CD4-positive, alpha-beta T cell (primary cell): ENCODE data around the gene PIAS4. TPM values are rescaled to one million over a fixed set of nuclear protein-coding genes. Genes with fewer than 3 reads are reported as not detected.

ENCODE experiments used
- ATAC-seq: fragments of 200-7000 bp; cut with Tn5 transposase; one replicate; pipeline ENCODE4 v1.10.0; 2022; ENCODE audit warnings: mild to moderate bottlenecking; ENCODE audit not compliant: poor library complexity
- CTCF ChIA-PET: fragments of 350-600 bp; sonication (Branson Sonifier 250); formaldehyde crosslinking; loops from one replicate; lab custom pipeline; 2021; ENCODE audit warnings: antibody characterized with exemption, inconsistent platforms; lab: Charles Lee
- POLR2A ChIA-PET: fragments of 350-600 bp; sonication (Branson Sonifier 250); formaldehyde crosslinking; loops from one replicate; lab custom pipeline; 2021; ENCODE audit warnings: antibody characterized with exemption, inconsistent platforms; lab: Charles Lee
- DNase-seq, 14 experiments: peaks; one replicate each; pipeline ENCODE4 v3.0.0-alpha.2; 2013 to 2020; ENCODE audit warnings: mixed read lengths in 2 of 14
- H3K27ac ChIP-seq, 2 donors: one replicate each; pipeline versions ENCODE4 v1.5.1 to v1.7.0; 2013; ENCODE audit warnings: low read length in 2 of 2, low read depth in 1 of 2, mild to moderate bottlenecking in 1 of 2
- H3K27me3 ChIP-seq, 2 experiments: 1 replicate in 1 of 2; 2 replicates in 1 of 2; pipeline versions ENCODE4 v1.6.1 to v1.7.0; 2013; ENCODE audit warnings: low read length in 2 of 2, control low read depth in 1 of 2, mild to moderate bottlenecking in 1 of 2, moderate library complexity in 1 of 2; ENCODE audit not compliant: insufficient read depth in 2 of 2, control insufficient read depth in 1 of 2
- H3K36me3 ChIP-seq: one replicate; pipeline ENCODE4 v1.6.1; 2013; ENCODE audit warnings: low read length, control low read depth; ENCODE audit not compliant: insufficient read depth
- H3K4me1 ChIP-seq: one replicate; pipeline ENCODE4 v1.6.1; 2013; ENCODE audit warnings: low read length, control low read depth; ENCODE audit not compliant: insufficient read depth
- H3K4me3 ChIP-seq: one replicate; pipeline ENCODE4 v1.5.1; 2013; ENCODE audit warnings: mild to moderate bottlenecking, low read length, moderate library complexity
- H3K9me3 ChIP-seq, 2 experiments: 1 replicate in 1 of 2; 2 replicates in 1 of 2; pipeline versions ENCODE4 v1.6.1 to v1.7.0; 2013; ENCODE audit warnings: low read length in 2 of 2, mild to moderate bottlenecking in 2 of 2, control low read depth in 1 of 2, moderate library complexity in 1 of 2; ENCODE audit not compliant: control insufficient read depth in 1 of 2, insufficient read depth in 1 of 2
- H3K27ac Mint-ChIP-seq: one replicate; pipeline ENCODE4 v1.8.0; 2020; ENCODE audit warnings: mixed read lengths
- H3K27me3 Mint-ChIP-seq: one replicate; pipeline ENCODE4 v1.8.0; 2021; ENCODE audit warnings: mixed read lengths
- H3K36me3 Mint-ChIP-seq: one replicate; pipeline ENCODE4 v1.8.0; 2021; ENCODE audit warnings: low read depth, mixed read lengths
- H3K4me1 Mint-ChIP-seq: one replicate; pipeline ENCODE4 v1.8.0; 2021; ENCODE audit warnings: low read depth, mixed read lengths
- H3K4me3 Mint-ChIP-seq: one replicate; pipeline ENCODE4 v1.8.0; 2020; ENCODE audit warnings: mild to moderate bottlenecking, mixed read lengths
- H3K9me3 Mint-ChIP-seq: one replicate; pipeline ENCODE4 v1.8.0; 2020; ENCODE audit warnings: mixed read lengths
- intact Hi-C, 2 experiments: fragments of 100-400 bp; cut with DNase I in 1 of 2; cut with micrococcal nuclease in 1 of 2; formaldehyde crosslinking; loops; one replicate each; pipeline versions ENCODE4 v1.15.1 to v1.9.0; 2023 to 2025; cut with DNase I, micrococcal nuclease
- total RNA-seq, 174 experiments: library from RNA in 2 of 174; stranded (reverse) in 2 of 174; gene quantifications; one replicate each; pipeline ENCODE4 v1.2.3 and lab custom pipeline; 2021 to 2026
- TF ChIP-seq, protein P1 (sequence below): fragments of 200-600 bp; IDR thresholded peaks from one replicate; pipeline ENCODE4 v1.8.0; 2022; ENCODE audit warnings: antibody characterized with exemption, mild to moderate bottlenecking

Gene PIAS4
- total RNA-seq, 2 experiments from 2014 or later = 14.5 to 16.5 TPM

DNA sequence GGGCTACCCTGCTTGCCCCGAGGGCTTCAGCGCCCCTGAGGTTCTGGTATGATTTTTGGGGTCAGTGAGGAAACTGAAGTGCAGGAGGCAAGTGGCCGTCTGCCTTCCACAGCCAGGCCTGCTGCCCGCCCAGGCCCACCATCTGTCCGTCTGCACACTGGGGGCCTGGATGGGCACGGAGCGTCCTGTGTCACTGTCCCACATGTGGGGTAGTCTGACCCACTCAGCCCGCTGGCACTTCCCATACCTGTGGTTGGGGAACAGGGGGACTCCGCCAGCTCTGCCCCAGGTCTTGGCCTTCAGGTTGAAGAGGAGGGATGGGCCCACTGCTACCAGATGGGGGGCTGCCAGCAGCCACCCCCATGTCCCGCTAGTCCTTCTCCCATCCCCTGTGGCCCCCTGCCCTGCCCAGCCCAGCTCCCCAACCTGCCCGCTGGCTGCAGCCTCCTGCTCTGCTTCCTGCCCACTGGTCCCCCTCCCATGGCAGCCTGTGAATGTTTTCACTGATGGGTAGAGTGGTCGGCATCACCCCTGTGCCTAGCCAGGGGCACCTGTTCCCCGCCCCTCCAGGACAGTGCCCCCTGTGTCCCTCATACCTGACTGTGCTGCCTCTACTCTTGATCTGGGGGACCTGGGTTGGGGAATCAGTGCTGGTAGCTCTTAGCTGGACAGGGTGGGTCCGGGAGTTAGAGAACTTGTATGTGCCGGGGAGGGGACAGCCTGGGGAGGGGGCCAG, 9.5 kb downstream of the PIAS4 start:
- ATAC-seq (no peak), DNase-seq (peak in 1 of 14 experiments; percentile 18)
- Histone ChIP-seq H3K4me1 (peaks cover 29% of the 10 kb centered on the region), H3K4me3 (no peak overlapping the region), H3K27ac (no peak overlapping the region), H3K27me3 (no peaks in the 10 kb centered on the region), H3K9me3 (peaks cover 0 to 8% of the 10 kb centered on the region in 2 experiments), H3K36me3 (peaks cover 52% of the 10 kb centered on the region)
- POLR2A ChIA-PET = no interaction called here
- peaks cover 10% of the 10 kb centered on the region for H3K4me1 Mint-ChIP-seq
- no peaks in the 10 kb centered on the region for H3K27me3 Mint-ChIP-seq
- intact Hi-C loops = no loop called here
- H3K9me3 Mint-ChIP-seq = no peaks in the 10 kb centered on the region
- H3K36me3 Mint-ChIP-seq = peaks cover 44% of the 10 kb centered on the region
- TF ChIP-seq, protein P1, sequence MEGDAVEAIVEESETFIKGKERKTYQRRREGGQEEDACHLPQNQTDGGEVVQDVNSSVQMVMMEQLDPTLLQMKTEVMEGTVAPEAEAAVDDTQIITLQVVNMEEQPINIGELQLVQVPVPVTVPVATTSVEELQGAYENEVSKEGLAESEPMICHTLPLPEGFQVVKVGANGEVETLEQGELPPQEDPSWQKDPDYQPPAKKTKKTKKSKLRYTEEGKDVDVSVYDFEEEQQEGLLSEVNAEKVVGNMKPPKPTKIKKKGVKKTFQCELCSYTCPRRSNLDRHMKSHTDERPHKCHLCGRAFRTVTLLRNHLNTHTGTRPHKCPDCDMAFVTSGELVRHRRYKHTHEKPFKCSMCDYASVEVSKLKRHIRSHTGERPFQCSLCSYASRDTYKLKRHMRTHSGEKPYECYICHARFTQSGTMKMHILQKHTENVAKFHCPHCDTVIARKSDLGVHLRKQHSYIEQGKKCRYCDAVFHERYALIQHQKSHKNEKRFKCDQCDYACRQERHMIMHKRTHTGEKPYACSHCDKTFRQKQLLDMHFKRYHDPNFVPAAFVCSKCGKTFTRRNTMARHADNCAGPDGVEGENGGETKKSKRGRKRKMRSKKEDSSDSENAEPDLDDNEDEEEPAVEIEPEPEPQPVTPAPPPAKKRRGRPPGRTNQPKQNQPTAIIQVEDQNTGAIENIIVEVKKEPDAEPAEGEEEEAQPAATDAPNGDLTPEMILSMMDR = no peak
- no peak overlapping the region for H3K27ac Mint-ChIP-seq
- CTCF ChIA-PET = interaction anchor here (1.0 kb wide), 1 partner anchor 123 kb away, joined by 4 read pairs; no protein-coding TSS in a partner anchor
- H3K4me3 Mint-ChIP-seq = no peak overlapping the region

DNA sequence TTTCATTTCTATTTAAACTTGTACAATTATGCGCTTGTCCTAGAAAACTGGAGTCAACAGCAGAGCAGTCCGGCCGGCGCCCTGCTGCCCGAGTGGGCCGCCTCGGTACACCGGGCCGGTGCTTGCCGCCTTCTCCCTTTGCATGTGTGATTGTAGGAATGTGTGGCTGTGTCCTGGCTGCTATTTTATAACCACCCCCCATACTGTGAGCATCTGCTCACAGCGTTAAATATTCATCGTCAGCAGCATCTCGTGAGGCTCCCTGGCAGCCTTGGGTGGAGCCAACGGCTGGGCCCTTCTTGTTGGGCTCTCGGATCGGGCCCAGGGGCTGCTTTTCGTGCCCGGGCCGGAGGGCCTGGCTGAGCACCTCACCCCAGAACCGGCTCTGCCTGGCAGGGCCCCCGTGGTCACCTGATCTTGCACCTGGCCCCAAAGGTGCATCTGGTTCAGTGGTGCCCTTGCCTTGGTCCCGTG, 10.6 kb downstream of the PIAS4 start:
- ChIA-PET POLR2A (no interaction called here), CTCF (no interaction called here)
- H3K36me3 ChIP-seq = peaks cover 43% of the 10 kb centered on the region
- H3K36me3 Mint-ChIP-seq = peaks cover 37% of the 10 kb centered on the region
- H3K27ac Mint-ChIP-seq = no peak overlapping the region
- H3K4me1 Mint-ChIP-seq = peaks cover under 1% of the 10 kb centered on the region
- ATAC-seq (no peak), DNase-seq (no peak)
- H3K9me3 ChIP-seq = peaks cover 0 to 13% of the 10 kb centered on the region in 2 experiments
- H3K27ac ChIP-seq = no peak overlapping the region
- intact Hi-C loops = no loop called here
- no peaks in the 10 kb centered on the region for H3K27me3 Mint-ChIP-seq
- H3K27me3 ChIP-seq = no peaks in the 10 kb centered on the region
- peaks cover 24% of the 10 kb centered on the region for H3K4me1 ChIP-seq
- H3K4me3 Mint-ChIP-seq = no peak overlapping the region
- H3K9me3 Mint-ChIP-seq = no peaks in the 10 kb centered on the region
- TF ChIP-seq, protein P1 = no peak
- H3K4me3 ChIP-seq = no peak overlapping the region

DNA sequence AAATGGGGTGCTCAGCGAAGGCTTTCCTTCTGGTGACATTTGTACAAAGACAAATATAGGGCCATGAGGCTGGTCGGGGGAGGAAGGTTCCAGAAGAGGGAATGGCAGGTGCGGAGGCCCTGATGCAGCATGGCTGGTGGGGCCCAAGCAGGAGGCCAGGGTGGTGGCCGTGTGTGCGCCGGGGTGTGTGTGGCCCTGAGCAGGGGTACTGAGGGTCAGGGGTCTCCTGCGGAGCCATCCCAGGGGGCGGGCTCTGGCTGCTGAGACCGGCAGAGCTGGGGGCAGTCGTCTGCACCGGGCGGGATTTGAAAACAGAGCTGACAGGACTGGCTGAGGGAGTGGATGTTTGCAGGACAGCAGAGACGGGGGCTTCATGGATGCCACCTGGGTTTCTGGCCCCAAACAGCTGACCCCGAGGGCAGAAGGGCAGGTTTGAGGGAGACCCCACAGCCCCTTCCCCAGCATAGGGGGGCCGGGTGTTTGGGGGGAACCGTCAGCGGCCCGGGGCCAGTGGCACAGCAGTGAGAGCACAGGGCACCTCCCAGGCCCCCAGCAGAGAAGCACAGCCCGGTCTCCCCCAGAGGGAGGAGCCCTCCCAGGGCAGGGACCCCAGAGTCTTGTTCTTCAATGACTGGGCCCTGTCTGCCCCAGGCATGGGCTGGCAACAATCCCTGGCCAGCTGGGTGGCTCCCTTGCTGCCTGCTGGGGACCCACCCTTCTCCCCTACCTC, 11.4 kb downstream of the PIAS4 start:
- H3K36me3 Mint-ChIP-seq = peaks cover 40% of the 10 kb centered on the region
- POLR2A ChIA-PET = no interaction called here
- DNase-seq (peak in 1 of 14 experiments; percentile 14), ATAC-seq (no peak)
- H3K9me3 Mint-ChIP-seq = no peaks in the 10 kb centered on the region
- peaks cover 17% of the 10 kb centered on the region for H3K4me1 ChIP-seq
- H3K4me3 ChIP-seq = no peak overlapping the region
- no peak overlapping the region for H3K27ac Mint-ChIP-seq
- peaks cover 0 to 13% of the 10 kb centered on the region in 2 experiments for H3K9me3 ChIP-seq
- no peak overlapping the region for H3K4me3 Mint-ChIP-seq
- intact Hi-C loops = no loop called here
- TF ChIP-seq, protein P1 = no peak
- H3K27me3 ChIP-seq = no peaks in the 10 kb centered on the region
- H3K27me3 Mint-ChIP-seq = no peaks in the 10 kb centered on the region
- H3K4me1 Mint-ChIP-seq = no peaks in the 10 kb centered on the region
- peaks cover 35% of the 10 kb centered on the region for H3K36me3 ChIP-seq
- CTCF ChIA-PET = no interaction called here
- no peak overlapping the region for H3K27ac ChIP-seq
